Fibroblast of lung (primary cell): ENCODE data around the gene JPH2. TPM values are rescaled to one million over a fixed set of nuclear protein-coding genes. Genes with fewer than 3 reads are reported as not detected.

Source experiments
- DNase-seq, 2 donors: peaks; one replicate each; pipeline versions ENCODE4 v3.0.0 to v3.0.0-alpha.2; 2010; ENCODE audit warnings: low read depth in 2 of 2
- H2AFZ ChIP-seq: 2 replicates; pipeline ENCODE4 v1.5.1; 2012; ENCODE audit warnings: low read length, control low read depth, inconsistent platforms
- H3K27ac ChIP-seq: 2 replicates; pipeline ENCODE4 v1.5.1; 2011; ENCODE audit warnings: low read length, control low read depth; ENCODE audit not compliant: insufficient read depth
- H3K27me3 ChIP-seq: 2 replicates; pipeline ENCODE4 v1.5.1; 2011; ENCODE audit warnings: mild to moderate bottlenecking, low read length; ENCODE audit not compliant: control insufficient read depth, insufficient read depth
- H3K36me3 ChIP-seq: 2 replicates; pipeline ENCODE4 v1.5.1; 2011; ENCODE audit warnings: low read length; ENCODE audit not compliant: control insufficient read depth, insufficient read depth
- H3K4me1 ChIP-seq: 2 replicates; pipeline ENCODE4 v1.5.1; 2011; ENCODE audit warnings: low read length; ENCODE audit not compliant: control insufficient read depth, insufficient read depth; ENCODE audit errors: extremely low read depth
- H3K4me2 ChIP-seq: 2 replicates; pipeline ENCODE4 v1.5.1; 2011; ENCODE audit warnings: low read length, control low read depth; ENCODE audit not compliant: insufficient read depth; ENCODE audit errors: extremely low read depth
- H3K4me3 ChIP-seq, 4 experiments: fragments of 200-600 bp in 1 of 4; sonication (generic) in 1 of 4; replicated peaks in 1 of 4; 2 replicates each; pipeline ENCODE4 v1.5.1; 2011 to 2016; ENCODE audit warnings: low read length in 4 of 4, low read depth in 3 of 4, mild to moderate bottlenecking in 3 of 4, control low read depth in 2 of 4, inconsistent platforms in 1 of 4, mixed read lengths in 1 of 4; ENCODE audit not compliant: insufficient read depth in 1 of 4; ENCODE audit errors: control extremely low read depth in 1 of 4
- H3K79me2 ChIP-seq: 2 replicates; pipeline ENCODE4 v1.5.1; 2012; ENCODE audit warnings: mild to moderate bottlenecking, low read length, inconsistent platforms; ENCODE audit not compliant: control insufficient read depth, insufficient read depth
- H3K9ac ChIP-seq: 2 replicates; pipeline ENCODE4 v1.5.1; 2011; ENCODE audit warnings: mild to moderate bottlenecking, low read length, control low read depth; ENCODE audit not compliant: insufficient read depth
- H3K9me3 ChIP-seq: 2 replicates; pipeline ENCODE4 v1.5.1; 2012; ENCODE audit warnings: low read depth, low read length; ENCODE audit not compliant: control insufficient read depth, insufficient read depth
- H4K20me1 ChIP-seq: 2 replicates; pipeline ENCODE4 v1.5.1; 2011; ENCODE audit warnings: low read length; ENCODE audit not compliant: control insufficient read depth, insufficient read depth; ENCODE audit errors: extremely low read depth
- EZH2 ChIP-seq: IDR thresholded peaks from 2 replicates; pipeline ENCODE4 v1.5.1; 2012; ENCODE audit warnings: low read length, control low read depth, mild to moderate bottlenecking; ENCODE audit errors: missing control alignments
- polyA plus RNA-seq, 2 donors: library from polyadenylated mRNA; depleted of rRNA in 1 of 2; stranded (reverse) in 1 of 2; unstranded in 1 of 2; fragments of >200 nt; gene quantifications; 2 replicates each; pipeline ENCODE4 v1.2.1, GENCODE V29; 2011 to 2012; ENCODE audit warnings: missing spikeins in 1 of 2
- total RNA-seq: library from RNA; depleted of rRNA; stranded (reverse); fragments of >200 nt; gene quantifications from 2 replicates; pipeline ENCODE4 v1.2.1, GENCODE V29; 2014
- TF ChIP-seq, protein P1 (sequence below), 2 donors: IDR thresholded peaks in 1 of 2; conservative IDR thresholded peaks in 1 of 2; 1 replicate in 1 of 2; 2 replicates in 1 of 2; pipeline ENCODE4 v1.5.1; 2011 to 2012; ENCODE audit warnings: low read length in 2 of 2, control low read depth in 1 of 2, inconsistent platforms in 1 of 2, low read depth in 1 of 2, mild to moderate bottlenecking in 1 of 2

The JPH2 gene
- total and polyA plus RNA-seq, 2 donors (not counting 1 experiment from before 2014, with no cell fraction given) = 0.66 to 4.9 TPM

DNA sequence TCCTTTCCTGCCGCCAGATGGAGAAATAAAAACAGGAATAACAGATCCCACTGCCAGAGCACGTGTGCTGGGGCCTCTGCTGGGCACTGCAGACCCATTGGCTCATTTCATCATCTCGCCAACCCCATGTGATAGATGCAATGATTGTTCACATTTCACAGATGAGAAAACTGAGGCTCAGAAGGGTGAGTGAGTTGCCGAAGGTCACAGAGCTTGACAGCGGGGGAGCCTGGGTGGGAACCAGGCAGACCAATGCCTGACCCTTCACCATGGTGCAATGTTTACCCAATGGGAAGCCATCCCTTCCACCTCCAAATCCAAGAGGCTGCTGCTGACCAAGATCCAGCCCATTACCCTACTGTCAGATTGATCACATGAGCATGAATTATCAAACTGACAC, 105.1 kb downstream of the JPH2 start:
- TF ChIP-seq, protein P1, sequence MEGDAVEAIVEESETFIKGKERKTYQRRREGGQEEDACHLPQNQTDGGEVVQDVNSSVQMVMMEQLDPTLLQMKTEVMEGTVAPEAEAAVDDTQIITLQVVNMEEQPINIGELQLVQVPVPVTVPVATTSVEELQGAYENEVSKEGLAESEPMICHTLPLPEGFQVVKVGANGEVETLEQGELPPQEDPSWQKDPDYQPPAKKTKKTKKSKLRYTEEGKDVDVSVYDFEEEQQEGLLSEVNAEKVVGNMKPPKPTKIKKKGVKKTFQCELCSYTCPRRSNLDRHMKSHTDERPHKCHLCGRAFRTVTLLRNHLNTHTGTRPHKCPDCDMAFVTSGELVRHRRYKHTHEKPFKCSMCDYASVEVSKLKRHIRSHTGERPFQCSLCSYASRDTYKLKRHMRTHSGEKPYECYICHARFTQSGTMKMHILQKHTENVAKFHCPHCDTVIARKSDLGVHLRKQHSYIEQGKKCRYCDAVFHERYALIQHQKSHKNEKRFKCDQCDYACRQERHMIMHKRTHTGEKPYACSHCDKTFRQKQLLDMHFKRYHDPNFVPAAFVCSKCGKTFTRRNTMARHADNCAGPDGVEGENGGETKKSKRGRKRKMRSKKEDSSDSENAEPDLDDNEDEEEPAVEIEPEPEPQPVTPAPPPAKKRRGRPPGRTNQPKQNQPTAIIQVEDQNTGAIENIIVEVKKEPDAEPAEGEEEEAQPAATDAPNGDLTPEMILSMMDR (conservative IDR thresholded peaks at IDR 0.05 in 1 of 2, IDR thresholded peaks at IDR 0.05 in 1 of 2; ENCODE audit: low read depth in 1 of 2, low read length in 2 of 2) = no peak
- no peak for TF ChIP-seq EZH2
- no peak overlapping the region for H2AFZ ChIP-seq
- H3K36me3 ChIP-seq = no peaks in the 10 kb centered on the region
- no peaks in the 10 kb centered on the region for H3K27me3 ChIP-seq
- no peak overlapping the region for H3K27ac ChIP-seq
- H3K4me2 ChIP-seq = no peak overlapping the region
- H3K4me1 ChIP-seq = peaks cover 6% of the 10 kb centered on the region
- no peak for DNase-seq
- H4K20me1 ChIP-seq = no peaks in the 10 kb centered on the region
- no peaks in the 10 kb centered on the region for H3K79me2 ChIP-seq
- no peak overlapping the region for H3K4me3 ChIP-seq
- H3K9me3 ChIP-seq = no peaks in the 10 kb centered on the region
- H3K9ac ChIP-seq = no peak overlapping the region

- Histone ChIP-seq H4K20me1 (no peaks in the 10 kb centered on the region), H3K36me3 (no peaks in the 10 kb centered on the region), H3K27ac (no peak overlapping the region), H3K4me1 (peaks cover 6% of the 10 kb centered on the region), H3K27me3 (no peaks in the 10 kb centered on the region), H2AFZ (no peak overlapping the region), H3K4me3 (no peak overlapping the region), H3K9ac (no peak overlapping the region), H3K79me2 (no peaks in the 10 kb centered on the region), H3K9me3 (no peaks in the 10 kb centered on the region), H3K4me2 (no peak overlapping the region)
- TF ChIP-seq, protein P1 (conservative IDR thresholded peaks at IDR 0.05 in 1 of 2, IDR thresholded peaks at IDR 0.05 in 1 of 2; ENCODE audit: low read depth in 1 of 2, low read length in 2 of 2) = no peak
- TF ChIP-seq EZH2 = no peak
- no peak for DNase-seq
Measured at GRCh38 chr20:44081476-44081875, 105.5 kb downstream of the JPH2 start.

GRCh38 chr20:44080646-44081267, 106.2 kb downstream of the JPH2 start:
- peak overlapping the region; percentile 61 for H2AFZ ChIP-seq
- TF ChIP-seq, protein P1 (conservative IDR thresholded peaks at IDR 0.05 in 1 of 2, IDR thresholded peaks at IDR 0.05 in 1 of 2; ENCODE audit: low read depth in 1 of 2, low read length in 2 of 2) = peak; percentile 99
- TF ChIP-seq EZH2 = no peak
- H3K79me2 ChIP-seq = no peaks in the 10 kb centered on the region
- H3K27ac ChIP-seq = peak overlapping the region; percentile 3
- no peaks in the 10 kb centered on the region for H4K20me1 ChIP-seq
- H3K9ac ChIP-seq = no peak overlapping the region
- no peak overlapping the region for H3K4me2 ChIP-seq
- peaks cover 6% of the 10 kb centered on the region for H3K4me1 ChIP-seq
- H3K9me3 ChIP-seq = no peaks in the 10 kb centered on the region
- DNase-seq = peak; percentile 65 to 86
- no peaks in the 10 kb centered on the region for H3K36me3 ChIP-seq
- no peak overlapping the region for H3K4me3 ChIP-seq
- H3K27me3 ChIP-seq = no peaks in the 10 kb centered on the region
